Measurements from ENCODE around the gene SPDEF.

Gene SPDEF

GRCh38 chr6:34551720-34552119 lies 4.4 kb downstream of the SPDEF start:
- Mint-ChIP-seq H3K36me3 (no peaks in the 10 kb centered on the region), H3K4me3 (no peak overlapping the region), H3K9me3 (no peaks in the 10 kb centered on the region), H3K27me3 (peaks cover 54% of the 10 kb centered on the region), H3K4me1 (peaks cover 15% of the 10 kb centered on the region), H3K27ac (no peak overlapping the region)
- DNase-seq: no peak
- CTCF ChIA-PET: no interaction called here

DNA sequence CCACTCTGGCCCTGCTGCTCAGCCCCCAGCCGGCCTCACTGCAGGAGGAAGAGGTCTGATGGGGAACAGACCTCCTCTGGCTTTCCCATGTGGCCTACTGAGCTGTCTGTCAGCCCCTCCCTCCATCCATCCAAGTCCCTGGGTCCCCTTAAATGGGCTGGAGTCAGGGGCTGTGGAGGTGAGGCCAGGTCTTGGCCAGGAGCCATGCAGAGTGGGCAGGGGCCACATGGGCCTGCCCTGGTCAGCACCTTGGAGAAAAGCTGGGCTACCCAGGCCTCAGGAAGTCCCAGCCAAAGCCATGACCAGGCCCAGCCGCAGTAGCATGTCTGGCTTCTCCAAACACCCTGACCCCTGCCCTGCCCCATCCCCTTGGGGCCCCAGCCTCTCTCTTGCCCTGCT lies 6.3 kb downstream of the SPDEF start:
- no peaks in the 10 kb centered on the region for H3K9me3 Mint-ChIP-seq
- H3K27me3 Mint-ChIP-seq: peaks cover 45% of the 10 kb centered on the region
- DNase-seq: no peak
- H3K4me1 Mint-ChIP-seq: peaks cover 10% of the 10 kb centered on the region
- no peak overlapping the region for H3K27ac Mint-ChIP-seq
- CTCF ChIA-PET: interaction anchor here (0.8 kb wide), 1 partner anchor 90 kb away, joined by 3 read pairs; no protein-coding TSS in a partner anchor
- H3K36me3 Mint-ChIP-seq: no peaks in the 10 kb centered on the region
- H3K4me3 Mint-ChIP-seq: no peak overlapping the region

GRCh38 chr6:34549026-34549803 lies 6.9 kb downstream of the SPDEF start:
- CTCF ChIA-PET: interaction anchor here (0.8 kb wide), 1 partner anchor 89 kb away, joined by 3 read pairs; no protein-coding TSS in a partner anchor
- no peak for DNase-seq
- no peak overlapping the region for H3K27ac Mint-ChIP-seq
- H3K27me3 Mint-ChIP-seq: peaks cover 44% of the 10 kb centered on the region
- no peaks in the 10 kb centered on the region for H3K9me3 Mint-ChIP-seq
- H3K4me1 Mint-ChIP-seq: peaks cover 6% of the 10 kb centered on the region
- H3K36me3 Mint-ChIP-seq: no peaks in the 10 kb centered on the region
- H3K4me3 Mint-ChIP-seq: no peak overlapping the region

DNA sequence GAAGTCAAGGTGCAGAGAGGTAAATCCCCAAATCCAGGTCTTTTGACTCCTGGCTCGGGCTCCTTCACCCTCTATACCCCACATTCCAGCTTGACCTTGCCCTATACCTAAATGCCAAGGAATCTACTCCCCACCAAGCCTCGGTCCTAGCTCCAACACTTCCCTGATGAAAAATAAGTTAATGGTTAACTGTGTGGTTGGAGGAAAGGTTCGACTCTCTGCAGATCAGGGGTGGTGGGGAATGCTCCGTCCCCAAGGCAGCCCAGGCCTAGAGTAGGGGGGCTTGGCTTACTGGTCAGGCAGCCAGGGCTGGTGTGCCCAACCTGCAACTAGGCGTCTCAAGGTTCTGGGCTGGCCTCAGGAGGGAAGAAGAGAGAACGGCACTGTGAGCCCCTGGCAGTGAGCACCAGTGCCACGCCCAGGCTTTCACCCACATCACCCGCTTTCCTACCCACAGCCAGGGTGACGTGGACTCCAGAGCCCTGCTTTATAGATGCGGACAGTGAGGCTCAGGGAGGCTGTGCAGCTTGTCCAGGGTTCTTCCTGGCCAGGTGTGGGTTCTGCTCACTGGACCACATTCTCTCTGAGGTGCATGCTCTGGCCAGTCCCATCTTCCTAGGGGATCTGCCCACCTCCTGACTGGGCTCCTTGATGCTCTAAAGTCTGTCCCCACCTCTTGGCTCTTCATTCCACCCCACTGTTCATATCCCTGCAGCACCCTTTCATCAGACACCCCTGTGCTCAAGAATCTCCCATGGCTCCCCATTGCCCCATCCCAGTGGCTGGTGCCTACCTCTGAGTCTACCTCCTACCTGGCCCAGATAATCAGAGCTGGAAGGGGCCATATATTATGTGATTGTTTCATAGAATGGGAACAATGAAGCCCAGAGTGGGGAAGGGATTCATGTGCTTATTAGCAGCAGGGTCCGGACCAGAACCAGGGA lies 8.2 kb downstream of the SPDEF start:
- no peak overlapping the region for H3K4me3 Mint-ChIP-seq
- H3K27ac Mint-ChIP-seq: no peak overlapping the region
- peaks cover 38% of the 10 kb centered on the region for H3K27me3 Mint-ChIP-seq
- no peaks in the 10 kb centered on the region for H3K4me1 Mint-ChIP-seq
- no peaks in the 10 kb centered on the region for H3K36me3 Mint-ChIP-seq
- CTCF ChIA-PET: no interaction called here
- DNase-seq: no peak
- H3K9me3 Mint-ChIP-seq: no peaks in the 10 kb centered on the region

DNA sequence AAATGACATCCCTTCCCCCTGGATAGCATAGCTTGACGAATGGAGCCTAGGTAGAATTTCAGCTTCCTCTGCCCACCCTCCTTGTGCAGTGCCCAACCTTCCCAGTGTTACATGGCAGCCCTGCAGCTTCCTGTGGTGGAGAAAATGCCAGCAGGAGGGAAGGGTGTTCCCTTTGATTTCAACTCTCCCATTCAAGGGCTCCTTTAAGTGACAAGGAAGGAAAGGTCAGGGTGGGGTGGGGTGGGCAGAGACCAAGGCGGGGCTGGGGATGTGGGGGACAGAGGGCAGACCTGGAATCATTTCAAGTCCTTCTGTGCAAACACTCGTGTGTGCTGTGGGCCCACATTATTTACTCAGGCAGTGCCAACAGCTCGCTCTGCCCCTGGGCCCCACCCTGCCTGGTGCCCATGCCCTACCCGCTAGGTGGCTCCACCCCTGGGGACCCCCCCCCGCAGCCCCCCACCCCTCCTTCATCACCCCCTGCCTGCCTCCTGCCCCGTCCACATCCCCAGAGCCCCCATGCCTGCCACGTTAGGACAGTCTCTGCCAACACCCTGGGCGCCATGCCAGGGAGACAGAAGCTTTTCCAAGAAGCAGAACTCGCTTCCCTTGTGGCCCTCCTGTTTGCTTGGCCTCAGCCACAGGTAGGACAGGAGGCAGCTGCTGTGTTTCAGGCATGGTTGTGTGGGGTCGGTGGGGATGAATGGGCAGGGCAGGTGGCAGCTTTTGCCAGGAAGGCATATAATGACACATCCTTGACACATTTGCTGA lies 9.4 kb downstream of the SPDEF start:
- H3K4me1 Mint-ChIP-seq: no peaks in the 10 kb centered on the region
- peaks cover 28% of the 10 kb centered on the region for H3K27me3 Mint-ChIP-seq
- H3K27ac Mint-ChIP-seq: no peak overlapping the region
- H3K36me3 Mint-ChIP-seq: no peaks in the 10 kb centered on the region
- H3K4me3 Mint-ChIP-seq: no peak overlapping the region
- no peaks in the 10 kb centered on the region for H3K9me3 Mint-ChIP-seq
- no peak for DNase-seq
- CTCF ChIA-PET: no interaction called here

DNA sequence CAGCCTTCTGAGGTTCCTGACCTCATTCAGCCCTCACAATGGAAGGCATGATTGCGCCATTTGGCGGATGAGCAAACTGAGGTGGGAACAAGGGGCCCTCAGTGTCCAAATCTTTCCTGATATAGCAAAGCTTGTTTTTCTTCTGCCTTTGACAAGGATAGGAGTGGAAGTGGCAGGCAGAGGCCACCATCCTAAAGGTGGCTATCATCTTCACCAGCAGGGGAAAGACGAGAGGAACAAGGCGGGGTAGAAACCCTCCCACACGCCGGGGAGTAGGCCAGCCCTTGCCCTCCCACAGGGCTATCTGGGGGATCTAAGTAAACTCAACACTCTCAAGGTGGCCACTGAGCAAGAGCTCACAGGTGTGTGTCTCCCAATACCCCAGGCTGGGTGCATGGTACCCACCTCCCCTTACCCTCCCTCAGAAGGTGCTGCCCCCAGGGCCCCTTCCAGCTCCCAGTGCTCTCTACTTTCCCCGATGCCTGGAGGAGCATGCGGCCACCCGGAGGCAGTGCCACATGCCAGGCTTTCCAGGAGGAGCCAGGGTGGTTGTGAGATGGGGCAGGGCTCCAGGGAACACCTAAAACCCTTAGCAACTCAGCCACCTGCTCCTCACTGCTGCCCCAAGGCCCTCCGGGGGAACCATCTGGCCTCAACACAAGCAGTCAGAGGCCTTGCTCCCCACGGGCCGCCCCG lies 11.2 kb downstream of the SPDEF start:
- Mint-ChIP-seq H3K4me3 (no peak overlapping the region), H3K27ac (no peak overlapping the region), H3K36me3 (no peaks in the 10 kb centered on the region), H3K27me3 (peaks cover 12% of the 10 kb centered on the region), H3K9me3 (no peaks in the 10 kb centered on the region), H3K4me1 (no peaks in the 10 kb centered on the region)
- DNase-seq: no peak
- CTCF ChIA-PET: no interaction called here

DNA sequence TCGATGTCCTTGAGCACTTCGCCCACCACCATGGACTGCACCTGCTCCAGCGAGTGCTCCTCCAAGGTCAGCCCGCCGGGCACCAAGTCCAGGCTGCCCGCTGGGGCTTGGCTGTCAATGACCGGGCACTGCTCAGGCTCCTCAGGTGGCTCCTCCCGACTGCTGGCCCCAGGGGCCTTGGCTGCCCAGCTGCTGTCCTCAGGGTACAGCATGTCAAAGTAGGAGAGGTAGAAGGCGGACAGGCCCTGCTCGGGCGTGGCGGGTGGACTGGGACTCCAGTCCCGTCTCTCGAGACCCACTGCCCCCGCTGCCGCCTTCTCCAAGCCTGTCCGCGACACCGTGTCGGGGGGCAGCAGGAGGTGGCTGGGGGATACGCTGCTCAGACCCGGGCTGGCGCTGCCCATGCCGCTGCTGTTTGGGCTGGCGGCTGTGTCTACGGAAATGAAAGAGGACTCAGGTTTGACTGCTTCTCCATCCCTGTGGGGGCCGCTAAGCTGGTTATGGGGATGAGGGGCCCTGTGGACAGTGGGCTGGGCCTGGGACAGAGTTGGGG lies 12.0 kb downstream of the SPDEF start:
- no peaks in the 10 kb centered on the region for H3K36me3 Mint-ChIP-seq

GRCh38 chr6:34543421-34543820 lies 12.7 kb downstream of the SPDEF start:
- Mint-ChIP-seq H3K27ac (no peak overlapping the region), H3K4me3 (no peak overlapping the region), H3K27me3 (peaks cover 12% of the 10 kb centered on the region), H3K4me1 (no peaks in the 10 kb centered on the region), H3K36me3 (no peaks in the 10 kb centered on the region), H3K9me3 (no peaks in the 10 kb centered on the region)
- CTCF ChIA-PET: no interaction called here
- no peak for DNase-seq

More for the DNA sequence above, 12.0 kb downstream of the SPDEF start:
- Mint-ChIP-seq H3K4me1 (no peaks in the 10 kb centered on the region), H3K27me3 (peaks cover 12% of the 10 kb centered on the region), H3K4me3 (no peak overlapping the region), H3K9me3 (no peaks in the 10 kb centered on the region), H3K27ac (no peak overlapping the region)
- CTCF ChIA-PET: interaction anchor here (0.5 kb wide), 1 partner anchor 354 kb away, joined by 4 read pairs; no protein-coding TSS in a partner anchor
- no peak for DNase-seq

- no peak overlapping the region for H3K27ac Mint-ChIP-seq
- H3K4me1 Mint-ChIP-seq: no peaks in the 10 kb centered on the region
- no peaks in the 10 kb centered on the region for H3K27me3 Mint-ChIP-seq
- CTCF ChIA-PET: no interaction called here
- no peak for DNase-seq
- H3K36me3 Mint-ChIP-seq: no peaks in the 10 kb centered on the region
- no peaks in the 10 kb centered on the region for H3K9me3 Mint-ChIP-seq
- H3K4me3 Mint-ChIP-seq: no peak overlapping the region
Observed at GRCh38 chr6:34540841-34541240, 15.3 kb downstream of the SPDEF start.

DNA sequence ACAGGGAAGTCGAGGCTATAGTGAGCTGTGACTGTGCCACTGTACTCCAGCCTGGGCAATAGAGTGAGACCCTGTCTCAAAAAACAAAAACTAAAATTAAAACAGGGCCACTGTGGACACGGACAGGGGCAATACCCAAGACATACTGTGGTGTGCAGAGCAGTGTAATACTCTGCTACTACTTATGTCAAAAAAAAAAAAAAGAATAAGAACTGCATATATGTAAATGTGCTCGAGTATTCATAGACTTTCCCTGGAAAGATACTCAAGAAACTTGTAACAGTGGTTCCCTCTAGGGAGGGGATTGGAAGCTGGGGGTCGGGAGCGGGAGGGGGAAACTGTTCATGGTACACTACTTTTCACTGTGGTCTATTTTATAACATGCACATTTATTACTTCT lies 15.9 kb downstream of the SPDEF start:
- H3K4me1 Mint-ChIP-seq: no peaks in the 10 kb centered on the region
- H3K4me3 Mint-ChIP-seq: no peak overlapping the region
- no peak overlapping the region for H3K27ac Mint-ChIP-seq
- H3K27me3 Mint-ChIP-seq: no peaks in the 10 kb centered on the region
- no peak for DNase-seq
- CTCF ChIA-PET: no interaction called here
- H3K9me3 Mint-ChIP-seq: no peaks in the 10 kb centered on the region
- no peaks in the 10 kb centered on the region for H3K36me3 Mint-ChIP-seq

DNA sequence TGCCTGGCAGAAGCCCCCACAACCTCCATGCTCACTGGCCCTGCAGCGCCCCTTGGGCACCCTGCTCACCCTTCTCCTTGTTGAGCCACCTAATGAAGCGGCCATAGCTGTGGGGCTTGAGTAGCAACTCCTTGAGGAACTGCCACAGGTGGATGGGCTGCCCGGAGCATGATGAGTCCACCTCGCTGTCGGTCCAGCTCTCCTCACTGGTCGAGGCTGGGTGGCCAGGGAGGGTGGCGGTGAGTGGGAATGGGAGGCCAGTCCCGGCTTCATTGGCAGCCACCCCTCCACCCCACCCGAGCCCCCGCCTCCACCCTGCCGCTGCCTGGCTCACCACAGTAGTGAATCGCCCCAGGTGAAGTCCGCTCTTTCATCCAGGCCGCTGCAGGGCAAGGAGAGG lies 16.9 kb downstream of the SPDEF start:
- no peak overlapping the region for H3K27ac Mint-ChIP-seq
- CTCF ChIA-PET: no interaction called here
- no peaks in the 10 kb centered on the region for H3K27me3 Mint-ChIP-seq
- H3K9me3 Mint-ChIP-seq: no peaks in the 10 kb centered on the region
- no peaks in the 10 kb centered on the region for H3K36me3 Mint-ChIP-seq
- no peaks in the 10 kb centered on the region for H3K4me1 Mint-ChIP-seq
- DNase-seq: no peak
- H3K4me3 Mint-ChIP-seq: no peak overlapping the region

GRCh38 chr6:34538581-34538980 lies 17.5 kb downstream of the SPDEF start:
- CTCF ChIA-PET: no interaction called here
- Mint-ChIP-seq H3K27ac (no peak overlapping the region), H3K4me1 (no peaks in the 10 kb centered on the region), H3K36me3 (no peaks in the 10 kb centered on the region), H3K4me3 (no peak overlapping the region), H3K9me3 (no peaks in the 10 kb centered on the region), H3K27me3 (no peaks in the 10 kb centered on the region)
- no peak for DNase-seq

GRCh38 chr6:34537922-34538550 lies 18.1 kb downstream of the SPDEF start:
- H3K4me1 Mint-ChIP-seq: no peaks in the 10 kb centered on the region
- CTCF ChIA-PET: no interaction called here
- H3K36me3 Mint-ChIP-seq: no peaks in the 10 kb centered on the region
- H3K27me3 Mint-ChIP-seq: no peaks in the 10 kb centered on the region
- no peak for DNase-seq
- no peak overlapping the region for H3K27ac Mint-ChIP-seq
- H3K9me3 Mint-ChIP-seq: no peaks in the 10 kb centered on the region
- no peak overlapping the region for H3K4me3 Mint-ChIP-seq
